ENCODE data around the gene MAN2A1. TPM values are rescaled to one million over a fixed set of nuclear protein-coding genes. Genes with fewer than 3 reads are reported as not detected.

MAN2A1 gene
- total RNA-seq, 1 experiment from 2014 or later, result 51.0 TPM

DNA sequence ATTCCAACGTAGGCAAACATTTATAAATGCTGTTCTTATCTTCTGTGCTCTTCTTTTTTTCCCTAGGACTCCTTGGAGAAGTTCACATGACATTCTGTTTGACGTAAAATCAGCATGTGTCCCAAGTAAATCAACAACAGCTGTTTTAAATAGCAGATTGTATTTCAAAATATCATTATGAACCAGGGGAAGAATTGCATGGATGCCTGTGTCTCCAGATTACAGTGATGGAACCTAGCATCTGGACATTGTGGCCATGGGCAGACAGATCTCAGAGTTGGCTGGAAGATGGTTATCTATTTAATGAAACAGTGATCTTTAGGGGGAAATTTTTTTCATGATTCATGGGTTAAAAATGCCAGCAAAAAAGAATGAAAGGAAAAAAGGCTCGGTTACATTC is 222.0 kb downstream of the MAN2A1 start:
- H3K36me3 ChIP-seq (ENCODE audit: control insufficient read depth, insufficient read depth, low read length), result no peaks in the 10 kb centered on the region
- TF ChIP-seq SIN3A (IDR thresholded peaks at IDR 0.05; ENCODE audit: borderline replicate concordance, insufficient read depth, low read depth, low read length), result no peak
- TF ChIP-seq POLR2AphosphoS5 (IDR thresholded peaks at IDR 0.05; ENCODE audit: low read depth, low read length), result no peak
- TF ChIP-seq, protein P1, sequence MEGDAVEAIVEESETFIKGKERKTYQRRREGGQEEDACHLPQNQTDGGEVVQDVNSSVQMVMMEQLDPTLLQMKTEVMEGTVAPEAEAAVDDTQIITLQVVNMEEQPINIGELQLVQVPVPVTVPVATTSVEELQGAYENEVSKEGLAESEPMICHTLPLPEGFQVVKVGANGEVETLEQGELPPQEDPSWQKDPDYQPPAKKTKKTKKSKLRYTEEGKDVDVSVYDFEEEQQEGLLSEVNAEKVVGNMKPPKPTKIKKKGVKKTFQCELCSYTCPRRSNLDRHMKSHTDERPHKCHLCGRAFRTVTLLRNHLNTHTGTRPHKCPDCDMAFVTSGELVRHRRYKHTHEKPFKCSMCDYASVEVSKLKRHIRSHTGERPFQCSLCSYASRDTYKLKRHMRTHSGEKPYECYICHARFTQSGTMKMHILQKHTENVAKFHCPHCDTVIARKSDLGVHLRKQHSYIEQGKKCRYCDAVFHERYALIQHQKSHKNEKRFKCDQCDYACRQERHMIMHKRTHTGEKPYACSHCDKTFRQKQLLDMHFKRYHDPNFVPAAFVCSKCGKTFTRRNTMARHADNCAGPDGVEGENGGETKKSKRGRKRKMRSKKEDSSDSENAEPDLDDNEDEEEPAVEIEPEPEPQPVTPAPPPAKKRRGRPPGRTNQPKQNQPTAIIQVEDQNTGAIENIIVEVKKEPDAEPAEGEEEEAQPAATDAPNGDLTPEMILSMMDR (IDR thresholded peaks at IDR 0.05), result no peak
- no peak for TF ChIP-seq TCF7L2 (IDR thresholded peaks at IDR 0.05; ENCODE audit: low read depth, low read length)
- TF ChIP-seq, protein P2, sequence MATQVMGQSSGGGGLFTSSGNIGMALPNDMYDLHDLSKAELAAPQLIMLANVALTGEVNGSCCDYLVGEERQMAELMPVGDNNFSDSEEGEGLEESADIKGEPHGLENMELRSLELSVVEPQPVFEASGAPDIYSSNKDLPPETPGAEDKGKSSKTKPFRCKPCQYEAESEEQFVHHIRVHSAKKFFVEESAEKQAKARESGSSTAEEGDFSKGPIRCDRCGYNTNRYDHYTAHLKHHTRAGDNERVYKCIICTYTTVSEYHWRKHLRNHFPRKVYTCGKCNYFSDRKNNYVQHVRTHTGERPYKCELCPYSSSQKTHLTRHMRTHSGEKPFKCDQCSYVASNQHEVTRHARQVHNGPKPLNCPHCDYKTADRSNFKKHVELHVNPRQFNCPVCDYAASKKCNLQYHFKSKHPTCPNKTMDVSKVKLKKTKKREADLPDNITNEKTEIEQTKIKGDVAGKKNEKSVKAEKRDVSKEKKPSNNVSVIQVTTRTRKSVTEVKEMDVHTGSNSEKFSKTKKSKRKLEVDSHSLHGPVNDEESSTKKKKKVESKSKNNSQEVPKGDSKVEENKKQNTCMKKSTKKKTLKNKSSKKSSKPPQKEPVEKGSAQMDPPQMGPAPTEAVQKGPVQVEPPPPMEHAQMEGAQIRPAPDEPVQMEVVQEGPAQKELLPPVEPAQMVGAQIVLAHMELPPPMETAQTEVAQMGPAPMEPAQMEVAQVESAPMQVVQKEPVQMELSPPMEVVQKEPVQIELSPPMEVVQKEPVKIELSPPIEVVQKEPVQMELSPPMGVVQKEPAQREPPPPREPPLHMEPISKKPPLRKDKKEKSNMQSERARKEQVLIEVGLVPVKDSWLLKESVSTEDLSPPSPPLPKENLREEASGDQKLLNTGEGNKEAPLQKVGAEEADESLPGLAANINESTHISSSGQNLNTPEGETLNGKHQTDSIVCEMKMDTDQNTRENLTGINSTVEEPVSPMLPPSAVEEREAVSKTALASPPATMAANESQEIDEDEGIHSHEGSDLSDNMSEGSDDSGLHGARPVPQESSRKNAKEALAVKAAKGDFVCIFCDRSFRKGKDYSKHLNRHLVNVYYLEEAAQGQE (IDR thresholded peaks at IDR 0.05; ENCODE audit: insufficient read depth in 1 of 2, low read depth in 2 of 2, low read length in 1 of 2), result no peak
- ChIA-PET POLR2A (no interaction called here), CTCF (no interaction called here)
- H3K9me3 ChIP-seq (ENCODE audit: control insufficient read depth, insufficient read depth, low read depth, low read length), result no peaks in the 10 kb centered on the region
- no TSS peak for BruUV-seq (replicated peaks)
- no peaks in the 10 kb centered on the region for H3K4me1 ChIP-seq (ENCODE audit: control insufficient read depth, insufficient read depth, low read length)
- no peaks in the 10 kb centered on the region for H3K27me3 ChIP-seq (ENCODE audit: control insufficient read depth, insufficient read depth, low read length)
- intact Hi-C loops (cut with micrococcal nuclease; ENCODE audit: unreplicated experiment), result no loop called here
- in situ Hi-C loops (cut with HindIII; ENCODE audit: low pct_unique_long_range_greater_than_20kb, low sequenced_read_pairs), result no loop called here
- no peak for DNase-seq (ENCODE audit: low read depth, low spot score)
- no peak for ATAC-seq
- no peak overlapping the region for H3K4me3 ChIP-seq (ENCODE audit: low read depth in 2 of 2, low read length in 2 of 2)
- no peak overlapping the region for H3K27ac ChIP-seq (ENCODE audit: low read length)

DNA sequence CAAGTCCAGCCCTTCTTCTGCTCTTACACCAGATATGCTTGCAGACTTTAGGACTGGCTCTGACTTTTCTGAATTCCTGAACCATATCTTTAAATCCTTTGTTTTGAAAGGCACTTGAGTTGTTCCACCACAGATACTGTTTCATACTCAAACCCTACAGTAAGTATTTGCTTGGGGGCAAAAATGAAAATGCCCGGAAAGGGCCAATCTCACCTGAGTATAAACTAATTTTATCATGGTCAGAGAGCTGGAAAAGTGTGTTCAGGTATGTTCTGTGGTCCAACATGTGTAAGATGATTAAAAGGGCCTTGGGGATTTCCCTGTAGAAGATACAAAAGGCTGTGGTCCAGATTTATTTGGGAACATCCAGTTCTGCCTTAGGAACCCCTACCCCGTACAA is 225.2 kb downstream of the MAN2A1 start:
- H3K9me3 ChIP-seq (ENCODE audit: control insufficient read depth, insufficient read depth, low read depth, low read length), result no peaks in the 10 kb centered on the region
- DNase-seq (ENCODE audit: low read depth, low spot score) (no peak), ATAC-seq (no peak)
- no peak for TF ChIP-seq POLR2AphosphoS5 (IDR thresholded peaks at IDR 0.05; ENCODE audit: low read depth, low read length)
- TF ChIP-seq SIN3A (IDR thresholded peaks at IDR 0.05; ENCODE audit: borderline replicate concordance, insufficient read depth, low read depth, low read length), result no peak
- TF ChIP-seq, protein P2 (IDR thresholded peaks at IDR 0.05; ENCODE audit: insufficient read depth in 1 of 2, low read depth in 2 of 2, low read length in 1 of 2), result no peak
- TF ChIP-seq, protein P1 (IDR thresholded peaks at IDR 0.05), result no peak
- TF ChIP-seq TCF7L2 (IDR thresholded peaks at IDR 0.05; ENCODE audit: low read depth, low read length), result no peak
- H3K27me3 ChIP-seq (ENCODE audit: control insufficient read depth, insufficient read depth, low read length), result no peaks in the 10 kb centered on the region
- POLR2A ChIA-PET, result no interaction called here
- no peaks in the 10 kb centered on the region for H3K4me1 ChIP-seq (ENCODE audit: control insufficient read depth, insufficient read depth, low read length)
- CTCF ChIA-PET, result no interaction called here
- in situ Hi-C loops (cut with HindIII; ENCODE audit: low pct_unique_long_range_greater_than_20kb, low sequenced_read_pairs), result no loop called here
- no peak overlapping the region for H3K27ac ChIP-seq (ENCODE audit: low read length)
- intact Hi-C loops (cut with micrococcal nuclease; ENCODE audit: unreplicated experiment), result no loop called here
- BruUV-seq (replicated peaks), result no TSS peak
- H3K4me3 ChIP-seq (ENCODE audit: low read depth in 2 of 2, low read length in 2 of 2), result no peak overlapping the region
- no peaks in the 10 kb centered on the region for H3K36me3 ChIP-seq (ENCODE audit: control insufficient read depth, insufficient read depth, low read length)

Data from Panc1 (cell line).